OCI-LY3 (cell line): ENCODE results near the gene CDV3.

ENCODE experiments used
- H2AFZ ChIP-seq: fragments of 200-600, 300-600 bp; shearing (Covaris generic); 2 replicates; pipeline ENCODE4 v1.6.0; 2014; ENCODE audit warnings: antibody characterized with exemption, low read depth, low read length
- H3K27ac ChIP-seq: fragments of 200-600, 300-600 bp; sonication (generic); 2 replicates; pipeline ENCODE4 v1.5.1; 2014; ENCODE audit warnings: mild to moderate bottlenecking, low read length, moderate library complexity, mixed read lengths
- H3K27me3 ChIP-seq: fragments of 200-600, 300-600 bp; sonication (generic); 2 replicates; pipeline ENCODE4 v1.6.1; 2014; ENCODE audit warnings: low read depth, low read length, mixed read lengths
- H3K36me3 ChIP-seq: fragments of 200-600, 300-600 bp; sonication (generic); replicated peaks from 2 replicates; pipeline ENCODE3; 2014; ENCODE audit warnings: low read depth, low read length, mixed read lengths
- H3K4me1 ChIP-seq: fragments of 300-600, 200-600 bp; sonication (generic); 2 replicates; pipeline ENCODE4 v1.6.1; 2014; ENCODE audit warnings: low read length, mixed read lengths
- H3K4me2 ChIP-seq: fragments of 200-600, 300-600 bp; sonication (generic); 2 replicates; pipeline ENCODE4 v1.6.1; 2014; ENCODE audit warnings: low read length, mixed read lengths
- H3K4me3 ChIP-seq: fragments of 300-600, 200-600 bp; sonication (generic); 2 replicates; pipeline ENCODE4 v1.5.1; 2014; ENCODE audit warnings: antibody characterized with exemption, mild to moderate bottlenecking, low read length, moderate library complexity
- H3K79me2 ChIP-seq: fragments of 300-600, 200-600 bp; shearing (Covaris generic); 2 replicates; pipeline ENCODE4 v1.6.1; 2014; ENCODE audit warnings: mild to moderate bottlenecking, low read length, mixed read lengths
- H3K9ac ChIP-seq: fragments of 300-600, 200-600 bp; shearing (Covaris generic); 2 replicates; pipeline ENCODE4 v1.6.0; 2014; ENCODE audit warnings: mild to moderate bottlenecking, low read length, moderate library complexity
- H3K9me3 ChIP-seq: fragments of 200-600, 300-600 bp; shearing (Covaris generic); 2 replicates; pipeline ENCODE4 v1.6.1; 2014; ENCODE audit warnings: low read length, mixed read lengths; ENCODE audit not compliant: insufficient read depth
- H4K20me1 ChIP-seq: fragments of 200-600, 300-600 bp; sonication (generic); 2 replicates; pipeline ENCODE4 v1.6.1; 2016; ENCODE audit warnings: low read length, mixed read lengths; ENCODE audit not compliant: insufficient read depth
- CTCF ChIP-seq: fragments of 200-600, 300-600 bp; sonication (generic); IDR thresholded peaks from 2 replicates; pipeline ENCODE4 v1.5.1; 2014; ENCODE audit warnings: antibody characterized with exemption, low read length, low read depth
- EZH2phosphoT487 ChIP-seq: fragments of 200-600 bp; shearing (Covaris generic); IDR thresholded peaks from 2 replicates; pipeline ENCODE4 v1.6.1; 2018; ENCODE audit warnings: antibody characterized with exemption, mixed run types, low read depth

The CDV3 gene

GRCh38 chr3:133592843-133593242 lies 19.4 kb downstream of the CDV3 start:
- no peak overlapping the region for H3K9ac ChIP-seq
- H2AFZ ChIP-seq = no peak overlapping the region
- H4K20me1 ChIP-seq = peaks cover 21% of the 10 kb centered on the region
- H3K27ac ChIP-seq = no peak overlapping the region
- peaks cover 29% of the 10 kb centered on the region for H3K36me3 ChIP-seq
- peaks cover 12% of the 10 kb centered on the region for H3K4me1 ChIP-seq
- peaks cover 17% of the 10 kb centered on the region; the same call in 1 of the 2 replicates for H3K79me2 ChIP-seq
- H3K27me3 ChIP-seq = no peaks in the 10 kb centered on the region
- no peak for TF ChIP-seq CTCF
- TF ChIP-seq EZH2phosphoT487 = no peak
- H3K4me2 ChIP-seq = no peak overlapping the region
- H3K9me3 ChIP-seq = no peaks in the 10 kb centered on the region
- H3K4me3 ChIP-seq = no peak overlapping the region

DNA sequence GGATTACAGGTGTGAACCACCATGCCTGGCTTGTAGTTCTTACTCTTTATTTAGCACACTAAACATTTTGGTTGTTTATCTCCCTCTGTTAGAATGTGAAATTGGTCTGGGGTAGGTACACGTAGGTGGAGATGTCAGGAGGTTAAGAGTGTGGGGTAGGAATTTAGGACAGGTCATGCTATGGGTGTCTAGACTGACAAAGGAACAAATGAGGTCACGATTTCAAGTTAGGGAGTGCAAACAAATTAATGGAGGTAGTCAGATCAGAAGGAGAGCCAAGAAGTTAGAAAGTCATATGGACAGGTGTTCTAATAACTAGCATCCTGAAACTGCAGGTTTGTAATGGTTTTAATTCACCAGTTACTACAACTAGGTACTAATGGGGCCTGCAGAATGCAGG lies 19.8 kb downstream of the CDV3 start:
- Histone ChIP-seq H2AFZ (no peak overlapping the region), H3K36me3 (peaks cover 25% of the 10 kb centered on the region), H4K20me1 (peaks cover 17% of the 10 kb centered on the region), H3K9me3 (no peaks in the 10 kb centered on the region), H3K79me2 (peaks cover 13% of the 10 kb centered on the region; the same call in 1 of the 2 replicates), H3K9ac (no peak overlapping the region), H3K27ac (no peak overlapping the region), H3K27me3 (no peaks in the 10 kb centered on the region), H3K4me2 (no peak overlapping the region), H3K4me1 (peaks cover 8% of the 10 kb centered on the region; the same call in 1 of the 2 replicates), H3K4me3 (no peak overlapping the region)
- TF ChIP-seq EZH2phosphoT487 (no peak), CTCF (no peak)

DNA sequence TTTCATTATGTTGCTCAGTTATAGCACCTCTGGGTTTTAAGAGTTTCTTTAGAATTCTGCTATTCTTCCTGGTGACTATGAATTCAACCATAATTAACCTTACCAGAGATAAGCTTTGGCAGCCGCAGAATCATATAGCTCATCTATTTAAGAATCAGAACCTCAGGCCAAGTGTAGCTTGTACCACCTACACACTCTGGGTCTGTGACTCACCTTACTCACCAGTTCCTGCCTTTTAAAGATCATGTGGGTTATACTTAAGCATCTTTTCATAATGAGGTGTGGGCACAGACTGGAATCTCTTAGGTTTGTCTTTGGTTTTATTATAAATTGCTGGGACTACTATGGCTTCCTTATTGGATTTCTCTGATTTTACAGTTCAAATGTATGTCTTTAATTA lies 21.9 kb downstream of the CDV3 start:
- Histone ChIP-seq H3K27me3 (no peaks in the 10 kb centered on the region), H3K4me1 (0 out of 2 replicates have a peak, but pooled peaks cover 3% of the 10 kb centered on the region), H3K9me3 (no peaks in the 10 kb centered on the region), H3K4me3 (no peak overlapping the region), H2AFZ (no peak overlapping the region), H3K9ac (no peak overlapping the region), H3K4me2 (no peak overlapping the region), H4K20me1 (no peaks in the 10 kb centered on the region), H3K36me3 (peaks cover 9% of the 10 kb centered on the region), H3K79me2 (no peaks in the 10 kb centered on the region), H3K27ac (no peak overlapping the region)
- TF ChIP-seq CTCF (no peak), EZH2phosphoT487 (no peak)

DNA sequence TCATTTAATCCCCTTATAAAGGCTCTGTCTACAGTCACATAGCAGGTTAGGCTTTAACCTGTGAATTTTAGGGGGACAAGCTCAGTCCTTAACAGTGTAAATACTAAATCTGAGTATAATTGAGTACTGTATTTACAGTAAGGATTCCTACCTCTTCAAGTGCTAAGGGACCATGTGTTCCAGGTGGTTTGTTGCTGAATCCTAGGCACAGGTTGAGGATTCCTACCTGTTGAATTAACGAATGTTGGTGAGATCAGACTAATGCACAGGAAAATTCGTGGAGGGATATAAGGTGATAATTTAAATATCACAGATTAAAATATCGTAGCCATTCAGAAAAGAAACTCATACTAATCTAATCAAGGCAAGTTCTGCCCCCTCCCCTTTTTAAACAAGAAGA lies 24.9 kb downstream of the CDV3 start:
- Histone ChIP-seq H3K4me2 (no peak overlapping the region), H3K4me1 (no peaks in the 10 kb centered on the region), H3K36me3 (peaks cover 27% of the 10 kb centered on the region), H3K9ac (no peak overlapping the region), H3K79me2 (no peaks in the 10 kb centered on the region), H3K4me3 (no peak overlapping the region), H3K27ac (no peak overlapping the region), H4K20me1 (no peaks in the 10 kb centered on the region), H3K9me3 (no peaks in the 10 kb centered on the region), H3K27me3 (no peaks in the 10 kb centered on the region), H2AFZ (no peak overlapping the region)
- no peak for TF ChIP-seq EZH2phosphoT487

DNA sequence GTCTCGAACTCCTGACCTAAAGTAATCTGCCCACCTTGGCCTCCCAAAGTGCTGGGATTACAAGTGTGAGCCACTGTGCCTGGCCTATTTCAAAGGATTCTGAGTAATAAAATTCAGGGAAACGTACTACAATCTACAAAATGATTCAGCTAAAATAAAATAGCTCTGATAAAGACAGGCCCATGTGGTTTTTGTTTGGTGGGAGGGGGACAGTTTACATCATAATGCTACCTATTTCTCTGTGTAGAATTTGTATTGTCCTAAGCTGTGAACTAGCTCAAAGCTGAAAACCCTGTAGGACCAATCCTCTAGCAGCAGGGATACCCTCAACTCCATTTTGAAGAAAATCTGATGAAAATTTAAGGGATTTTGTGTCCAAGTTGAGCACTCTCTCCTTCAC lies 25.8 kb downstream of the CDV3 start:
- no peaks in the 10 kb centered on the region for H3K27me3 ChIP-seq
- TF ChIP-seq CTCF (no peak), EZH2phosphoT487 (no peak)
- H4K20me1 ChIP-seq = no peaks in the 10 kb centered on the region
- no peak overlapping the region for H3K4me3 ChIP-seq
- no peak overlapping the region for H2AFZ ChIP-seq
- H3K4me1 ChIP-seq = no peaks in the 10 kb centered on the region
- no peaks in the 10 kb centered on the region for H3K9me3 ChIP-seq
- H3K27ac ChIP-seq = no peak overlapping the region
- no peaks in the 10 kb centered on the region for H3K79me2 ChIP-seq
- no peak overlapping the region for H3K4me2 ChIP-seq
- no peak overlapping the region for H3K9ac ChIP-seq
- H3K36me3 ChIP-seq = peaks cover 27% of the 10 kb centered on the region
